NCI-H2029 treated with DMSO at 0.1 percent for 48 hours (cell line): ENCODE measurements around the gene RUNX2.

Experiments
- DNase-seq: peaks from one replicate; lab custom pipeline; 2025; lab: John Stamatoyannopoulos, UW

The RUNX2 gene

DNA sequence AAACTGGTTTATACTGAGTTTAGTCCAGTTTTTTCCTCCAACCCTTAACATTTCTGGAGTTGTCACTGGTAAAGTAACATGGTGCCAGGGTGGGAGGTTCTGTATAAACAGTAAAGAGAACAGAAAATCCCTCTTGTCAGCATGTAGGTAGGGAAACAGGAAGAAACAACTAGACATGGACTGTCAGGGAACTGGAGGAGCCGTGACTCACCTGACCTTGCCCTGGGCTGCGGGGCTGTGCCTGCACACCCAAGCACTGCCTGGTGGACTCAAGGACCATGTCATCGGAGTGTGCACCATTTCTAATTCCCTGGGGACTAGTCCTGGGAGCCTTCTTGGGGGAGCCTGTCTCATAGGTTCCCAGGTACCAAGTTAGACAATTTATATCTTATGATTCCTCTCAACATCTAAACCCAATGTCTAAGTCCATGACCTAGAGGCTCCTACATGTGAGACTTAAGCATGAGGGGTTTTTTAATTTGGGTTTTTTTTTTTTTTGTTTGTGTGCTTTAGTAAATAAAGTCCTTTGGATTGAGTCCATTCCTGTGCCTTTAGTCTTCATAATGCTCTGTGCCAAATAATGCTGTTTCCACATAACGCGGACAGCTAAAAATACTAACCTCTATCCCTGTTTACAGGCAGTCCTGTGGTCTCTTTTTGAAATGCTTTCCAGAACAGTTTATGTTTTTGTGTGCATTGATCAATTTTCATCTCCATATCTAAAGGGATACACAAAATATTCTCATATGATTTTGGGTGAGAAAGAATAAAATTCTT lies 186.5 kb downstream of the RUNX2 start:
- DNase-seq, result peak; percentile 59

DNA sequence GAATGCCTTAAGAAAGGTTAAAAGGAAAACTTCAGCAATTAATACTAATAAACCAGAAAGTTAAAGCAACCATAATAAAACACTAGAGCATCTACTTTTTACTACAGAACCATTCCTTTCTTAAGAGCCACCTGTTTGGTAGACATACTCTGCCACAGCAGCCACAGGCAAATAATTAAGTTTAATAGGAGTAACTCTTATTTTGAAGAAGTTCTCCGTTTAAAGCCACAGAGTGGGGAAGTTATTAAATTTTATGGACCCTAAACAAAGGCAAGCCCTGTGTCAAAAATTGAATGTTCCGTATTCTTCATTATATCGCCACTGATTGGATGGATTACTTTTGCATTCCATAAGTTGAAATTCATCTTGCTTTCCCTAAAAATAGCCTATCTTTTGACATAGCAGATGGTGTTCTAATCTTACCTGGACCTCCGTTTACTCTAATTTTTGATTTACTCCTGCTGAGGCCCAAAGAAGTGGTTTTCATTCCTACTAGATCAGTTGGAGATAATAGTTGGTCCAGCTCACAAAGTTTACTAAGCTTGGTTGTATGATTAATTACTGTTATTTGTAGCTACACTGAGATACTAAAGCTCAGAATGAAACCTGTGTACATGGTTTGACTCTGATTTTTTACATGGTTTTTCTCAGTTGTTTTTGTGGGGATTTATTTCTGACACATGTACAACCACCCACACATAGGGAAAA lies 190.0 kb downstream of the RUNX2 start:
- DNase-seq, result no peak

DNA sequence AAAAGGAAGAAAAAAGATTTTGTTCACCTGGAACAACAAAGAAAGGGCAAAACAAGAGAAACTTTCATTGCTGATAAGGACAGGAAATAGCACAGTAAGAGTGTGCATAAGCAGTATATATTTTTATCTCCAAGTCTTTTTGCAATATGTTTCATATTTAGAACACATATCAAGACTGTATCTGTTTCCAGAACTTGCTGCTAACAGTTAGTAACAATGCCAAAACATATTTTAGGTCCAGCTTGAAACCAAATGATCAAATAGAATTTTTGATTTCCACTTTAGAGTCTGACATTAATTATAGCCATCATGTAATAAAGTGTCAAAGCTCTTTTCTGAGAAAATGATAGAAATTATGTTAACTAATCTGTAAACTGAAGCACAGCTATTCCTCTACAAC lies 193.1 kb downstream of the RUNX2 start:
- no peak for DNase-seq

DNA sequence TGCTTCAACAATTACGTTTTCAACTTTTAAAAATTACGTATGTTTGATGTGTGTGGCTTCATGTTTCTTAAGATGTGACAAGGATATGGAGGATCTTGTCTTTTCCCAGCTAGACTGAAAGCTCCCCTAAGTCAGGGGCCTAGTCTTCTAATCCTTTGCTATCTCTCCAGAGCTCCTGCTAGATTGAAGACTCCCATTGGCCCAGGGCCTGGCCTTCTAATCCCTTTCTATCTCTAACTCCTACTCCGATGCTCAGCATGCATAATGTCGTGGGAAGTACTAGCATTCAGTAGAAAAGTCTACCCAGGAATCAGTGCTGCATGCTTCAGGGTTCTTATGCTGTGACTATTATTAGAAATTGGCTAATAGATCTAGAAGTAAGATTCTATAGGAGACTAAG lies 194.4 kb downstream of the RUNX2 start:
- DNase-seq, result no peak

DNA sequence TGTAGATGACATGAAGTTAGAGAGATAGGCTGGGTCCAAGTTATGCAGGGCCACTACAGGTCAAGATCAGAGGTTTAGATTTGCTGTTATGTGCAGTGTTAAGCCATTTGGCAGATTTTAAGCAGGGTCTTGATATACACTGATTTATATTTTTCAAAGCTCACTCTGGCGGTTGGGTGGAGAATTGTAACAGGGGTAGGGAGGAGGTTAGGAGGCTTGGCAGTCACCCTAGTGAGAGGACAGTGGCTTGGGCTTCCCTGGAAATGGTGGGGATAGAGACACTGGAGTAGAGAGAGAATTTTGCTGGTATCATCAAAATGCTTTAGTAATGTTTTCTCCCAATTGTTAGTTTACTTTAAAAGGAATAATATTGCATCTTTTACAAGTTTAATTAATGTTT lies 199.1 kb downstream of the RUNX2 start:
- DNase-seq, result no peak

DNA sequence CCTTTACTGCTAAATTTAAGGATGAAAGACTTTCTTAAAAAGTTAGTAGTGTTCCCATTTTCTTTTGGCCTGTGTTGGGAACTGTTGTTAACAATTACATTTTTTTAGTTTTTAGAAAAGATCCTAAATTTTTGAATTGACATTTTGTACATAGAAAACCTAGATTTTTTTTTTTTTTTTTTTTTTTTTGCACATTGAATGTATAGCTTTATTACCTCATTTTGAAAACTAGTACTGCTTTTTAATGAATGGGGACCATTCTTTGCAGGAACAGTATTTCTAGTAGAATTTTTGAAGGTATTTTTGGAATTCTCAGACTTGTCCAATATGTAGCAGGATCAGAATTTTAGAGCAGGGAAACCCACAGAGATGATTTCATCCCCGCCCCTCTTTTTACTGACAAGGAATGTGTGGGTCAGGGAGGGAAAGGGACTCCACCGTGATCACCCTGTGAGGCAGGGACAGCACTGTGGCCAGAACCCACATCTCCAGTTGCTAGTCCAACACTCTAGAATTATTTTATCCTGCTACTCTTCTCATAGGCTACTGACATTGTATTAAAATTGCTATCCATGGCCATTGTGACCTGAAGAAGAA lies 204.0 kb downstream of the RUNX2 start:
- DNase-seq, result no peak

DNA sequence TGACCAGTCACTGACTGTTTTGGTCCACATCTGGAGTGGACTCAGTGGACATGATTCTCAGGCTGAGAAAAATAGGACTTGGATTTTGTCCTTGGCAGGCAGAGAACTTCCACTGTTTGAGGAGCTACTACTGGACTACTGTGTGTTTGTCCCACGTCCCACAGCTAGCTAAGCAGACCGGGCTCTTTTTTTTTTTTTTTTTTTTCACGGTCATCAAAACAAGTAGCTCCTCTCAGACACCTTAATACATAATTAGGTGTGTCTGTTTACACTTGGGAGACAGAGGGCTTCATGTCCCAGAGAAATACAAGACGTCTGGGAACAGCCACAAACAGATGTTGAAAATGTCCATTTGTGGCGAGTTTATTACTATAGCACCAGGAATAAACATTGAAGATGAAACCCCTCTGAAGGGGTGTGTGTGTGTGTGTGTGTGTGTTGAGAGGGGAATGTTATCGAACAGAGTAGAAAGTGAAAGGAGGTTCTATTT lies 204.6 kb downstream of the RUNX2 start:
- DNase-seq, result peak; percentile 22

DNA sequence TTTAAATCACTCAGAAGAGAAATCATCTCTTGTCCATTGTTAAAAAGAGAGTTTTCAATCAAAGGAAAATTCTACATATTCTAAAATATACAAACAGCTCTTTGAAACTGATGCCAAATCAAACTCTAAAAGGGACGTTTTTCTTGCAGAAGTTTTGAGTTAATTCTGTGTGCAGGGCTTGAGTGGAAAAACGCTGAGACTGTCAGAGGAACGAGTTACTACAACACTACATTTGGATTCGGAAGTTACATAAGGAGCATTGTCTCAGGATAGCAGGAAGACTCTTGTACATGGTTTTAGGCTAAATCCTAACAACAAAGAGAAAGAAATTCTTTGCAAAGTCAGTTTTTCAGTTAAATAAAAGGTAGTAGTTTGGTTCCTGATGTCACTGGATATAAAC lies 205.3 kb downstream of the RUNX2 start:
- DNase-seq, result no peak

DNA sequence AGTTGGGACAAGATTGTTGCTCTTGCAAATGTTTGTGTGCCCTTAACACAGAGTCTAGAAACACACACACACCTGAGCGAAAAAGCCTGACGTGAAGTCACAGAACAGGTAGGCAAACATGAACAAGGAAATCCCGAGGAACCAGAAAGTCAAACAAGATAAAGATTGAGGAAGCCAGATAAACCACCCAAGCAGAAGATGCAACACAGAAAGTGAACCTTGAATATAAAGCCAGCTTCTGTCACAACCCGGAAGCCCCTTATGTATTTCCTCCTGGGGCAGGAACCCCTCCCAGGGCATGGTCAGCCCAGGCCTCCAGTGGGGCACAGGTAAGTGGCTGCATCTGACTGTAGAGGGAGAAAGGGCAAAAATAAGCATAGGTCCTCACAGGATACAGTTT lies 207.8 kb downstream of the RUNX2 start:
- DNase-seq, result no peak

DNA sequence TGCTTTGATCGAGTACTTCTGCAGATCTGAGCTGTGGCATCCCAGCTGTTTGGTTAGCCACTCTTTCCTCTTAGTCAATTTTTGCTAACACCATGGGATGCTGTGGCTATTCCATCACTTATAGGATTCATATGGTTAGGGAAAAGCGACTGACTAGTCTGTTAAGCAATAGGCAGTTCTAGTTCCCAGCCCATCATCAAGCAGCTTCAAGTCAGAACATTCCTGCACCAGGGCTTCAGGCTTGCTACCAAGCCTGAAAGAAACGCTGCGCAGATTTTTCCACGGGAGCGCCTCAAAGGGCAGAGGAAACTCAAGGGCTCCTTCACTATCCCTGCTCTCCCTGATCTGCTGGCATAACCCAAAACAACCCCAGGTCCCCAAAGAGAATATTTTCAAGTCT lies 209.4 kb downstream of the RUNX2 start:
- DNase-seq, result no peak

DNA sequence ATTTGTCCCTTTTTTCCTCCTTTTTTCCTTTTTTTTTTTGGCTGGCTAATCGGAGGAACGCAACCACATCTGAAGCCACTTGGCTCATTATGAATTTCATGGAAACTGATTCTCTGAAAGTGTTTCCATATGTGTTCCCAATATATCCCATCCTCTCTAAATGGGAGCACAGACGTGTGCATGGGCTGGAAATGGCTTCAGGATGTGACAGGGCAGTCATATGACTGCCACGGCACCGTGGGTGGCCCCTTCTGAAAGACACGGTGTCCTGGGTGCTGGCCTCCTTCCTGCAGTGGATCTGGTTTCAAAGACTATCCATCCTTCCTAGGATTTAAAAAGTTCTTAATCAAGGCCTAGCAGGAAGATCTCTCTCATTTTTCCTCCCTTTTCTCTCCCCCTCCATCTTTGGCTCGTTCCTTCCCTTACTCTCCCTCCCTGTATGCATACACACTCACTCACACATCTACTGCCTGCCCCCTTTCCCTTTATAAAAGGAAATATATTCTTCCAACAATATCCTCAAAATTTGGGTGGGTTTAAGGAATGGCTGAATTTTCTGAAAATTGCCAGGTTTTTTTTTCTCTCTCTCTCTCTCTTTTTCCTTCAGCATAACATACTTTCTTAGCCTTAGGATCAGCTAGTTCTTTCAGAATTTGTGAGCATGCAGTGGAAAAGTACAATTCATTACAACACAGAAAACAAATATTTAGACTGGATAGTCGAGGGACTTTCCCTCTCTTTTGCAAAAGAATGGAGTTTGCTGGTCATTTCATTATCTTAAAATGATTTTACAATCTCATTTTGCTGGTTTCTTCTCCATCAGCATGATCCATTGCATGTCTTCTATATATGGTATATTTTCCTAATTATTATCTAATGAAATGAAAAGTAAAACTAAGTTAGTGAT lies 210.8 kb downstream of the RUNX2 start:
- DNase-seq, result no peak

DNA sequence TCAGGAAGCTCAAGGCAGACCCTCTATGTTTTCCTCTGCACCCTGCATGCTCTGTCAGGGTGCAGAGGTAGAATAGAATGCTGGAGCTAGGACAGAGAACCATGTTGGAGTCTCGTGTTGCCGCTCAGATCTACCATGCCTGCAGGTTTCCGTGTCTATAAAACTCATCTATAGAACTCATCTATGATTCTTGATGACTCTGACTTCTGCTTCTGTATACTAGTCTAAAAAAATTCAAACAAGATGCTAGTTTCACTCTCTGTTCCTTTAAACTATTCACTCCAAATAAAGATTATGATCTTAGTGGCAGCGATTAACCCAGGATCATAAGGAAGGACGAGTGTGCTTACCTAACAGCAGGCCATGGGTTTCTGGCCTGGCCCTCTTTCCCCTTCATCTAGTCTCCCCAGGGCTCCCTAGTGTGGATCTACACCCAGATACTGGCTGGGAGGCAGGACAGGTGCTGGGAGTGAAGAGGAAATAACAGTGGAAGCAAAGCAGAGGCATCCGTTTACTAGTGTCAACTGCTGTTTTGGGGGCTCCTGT lies 212.3 kb downstream of the RUNX2 start:
- DNase-seq, result no peak

DNA sequence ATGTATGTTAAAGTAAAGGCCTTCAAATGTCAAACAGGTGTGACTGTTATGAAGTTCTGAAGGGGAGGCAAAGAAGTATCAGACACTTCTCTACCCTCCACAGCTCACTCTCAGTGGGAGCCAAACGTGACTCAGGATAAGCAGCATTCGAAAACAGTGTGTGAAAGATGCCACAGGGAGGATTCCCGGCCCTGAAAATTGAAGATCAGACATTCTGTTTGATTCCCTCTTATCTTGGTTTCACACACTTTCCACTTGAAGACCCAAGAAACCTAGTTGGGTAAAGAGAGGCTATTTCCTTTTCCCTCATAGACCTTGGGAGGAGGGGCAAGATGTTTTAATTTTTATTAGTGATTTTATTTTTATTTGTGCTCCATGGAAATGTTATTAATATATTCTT lies 213.8 kb downstream of the RUNX2 start:
- no peak for DNase-seq

DNA sequence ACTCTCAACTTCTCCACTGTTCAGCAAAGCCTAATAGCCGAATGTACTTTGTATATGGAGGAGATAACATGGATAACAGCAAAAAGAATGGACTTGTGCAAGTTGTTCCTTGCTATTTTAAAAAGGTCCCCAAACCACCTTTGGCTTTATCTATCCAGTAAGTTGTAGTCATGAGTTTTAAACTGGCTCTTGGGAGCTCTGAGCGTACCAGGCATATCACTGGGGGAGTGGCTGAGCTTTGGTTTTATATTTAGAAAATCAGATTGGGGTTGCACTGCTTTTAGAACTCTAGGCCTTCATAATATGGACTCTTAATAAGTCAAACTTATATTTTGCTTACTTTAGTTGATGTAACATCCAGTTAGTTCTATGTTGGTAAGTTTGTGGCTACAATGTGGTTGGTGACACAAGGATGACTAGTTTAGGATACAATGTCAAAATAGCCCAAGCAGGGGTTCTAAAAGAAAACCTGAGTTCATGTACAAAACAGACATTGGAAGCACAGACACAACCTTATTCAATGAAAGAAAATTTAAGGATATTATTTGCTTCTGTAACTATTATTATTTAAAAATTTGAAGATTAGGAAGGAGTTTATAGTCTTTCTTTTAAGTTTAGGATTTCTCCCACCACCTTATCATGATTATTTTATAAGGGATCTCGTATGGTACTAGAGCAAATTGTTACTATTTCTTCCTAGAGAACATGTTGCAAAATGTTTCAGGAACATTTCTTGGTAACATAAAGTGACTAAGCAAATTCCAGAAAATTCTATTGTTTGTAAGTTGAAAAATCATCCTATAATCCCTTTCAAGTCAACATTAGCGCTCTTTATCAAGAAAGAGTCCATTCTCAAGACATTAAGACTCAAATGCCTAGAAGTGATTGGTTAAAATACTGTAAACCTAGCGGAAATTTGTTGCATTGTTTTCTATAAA lies 215.4 kb downstream of the RUNX2 start:
- DNase-seq, result no peak

DNA sequence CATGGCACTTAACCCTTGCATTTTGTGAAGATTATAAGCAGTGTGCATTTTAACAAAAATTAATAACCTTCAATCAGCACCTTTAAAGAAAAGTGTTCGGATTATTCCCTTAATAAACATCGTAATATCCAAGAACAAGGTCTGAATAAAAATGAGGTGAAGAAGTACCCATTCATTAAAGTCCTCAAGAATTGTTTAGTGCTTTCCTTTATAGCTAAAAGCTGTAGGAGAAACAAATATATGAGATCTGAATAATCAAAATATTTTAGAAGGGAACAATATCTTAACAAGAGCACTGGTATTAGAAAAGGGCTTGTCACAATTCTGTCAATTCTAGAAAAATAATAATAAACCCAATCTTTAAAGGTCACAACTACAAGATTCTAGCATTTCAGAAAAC lies 217.3 kb downstream of the RUNX2 start:
- DNase-seq, result no peak

DNA sequence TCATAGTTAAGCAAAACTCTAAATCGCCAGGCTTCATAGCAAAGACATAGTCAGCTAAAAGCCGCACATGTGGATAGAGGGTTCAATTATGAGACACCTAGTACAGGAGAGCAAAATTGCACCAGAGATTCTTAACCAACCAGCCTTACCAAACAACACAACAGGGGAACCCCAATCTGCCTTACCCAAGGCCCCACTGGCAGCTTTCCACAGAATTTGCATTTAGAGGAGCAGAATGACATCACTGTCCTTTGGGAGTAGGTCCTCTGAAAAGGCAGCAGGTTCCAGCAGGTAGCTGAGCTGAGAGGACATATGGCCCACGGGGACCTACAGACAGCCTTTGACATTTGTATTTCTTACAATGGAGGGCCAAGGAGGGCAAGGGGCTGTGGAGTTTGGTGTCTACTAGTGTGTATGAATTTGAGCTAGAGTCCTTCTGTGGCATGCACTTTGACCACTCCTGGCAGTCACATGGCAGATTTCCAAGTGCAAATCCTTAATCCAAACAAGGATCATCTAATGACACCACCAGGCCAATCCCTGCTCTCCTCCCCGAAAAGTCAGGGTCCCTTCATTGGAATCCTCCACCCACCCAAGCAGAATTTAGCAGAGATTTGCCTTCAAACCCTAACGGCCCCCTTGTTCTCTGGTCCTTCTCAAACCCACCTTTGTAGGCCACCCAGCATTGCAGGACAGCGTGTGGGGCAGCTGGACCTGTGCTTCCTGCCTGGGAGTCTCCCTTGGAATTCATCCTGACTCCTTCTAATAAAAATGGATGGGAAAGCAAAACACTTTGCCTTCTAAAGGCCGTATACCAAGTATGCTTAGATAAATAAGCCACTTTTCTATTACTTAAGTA lies 220.8 kb downstream of the RUNX2 start:
- peak; percentile 3 for DNase-seq

DNA sequence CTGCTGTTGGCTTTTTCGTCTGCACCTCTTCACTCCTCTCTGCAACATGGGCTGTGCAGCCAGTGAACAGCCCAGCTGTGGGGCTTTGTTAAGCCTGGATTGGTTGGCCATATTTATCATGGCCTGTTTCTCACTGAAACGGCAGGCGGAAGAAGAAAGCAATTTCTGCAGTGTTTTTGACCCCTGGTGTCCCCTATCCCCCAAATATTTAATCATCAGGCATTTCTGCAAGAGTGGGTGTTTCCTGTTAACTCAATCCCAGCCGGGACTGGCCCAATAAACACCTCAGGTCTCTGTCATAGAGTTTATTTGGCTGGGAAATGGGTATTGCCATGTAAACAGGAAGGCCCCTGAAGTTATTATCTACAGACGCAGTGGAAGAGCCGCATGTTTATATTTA lies 224.4 kb downstream of the RUNX2 start:
- no peak for DNase-seq

DNA sequence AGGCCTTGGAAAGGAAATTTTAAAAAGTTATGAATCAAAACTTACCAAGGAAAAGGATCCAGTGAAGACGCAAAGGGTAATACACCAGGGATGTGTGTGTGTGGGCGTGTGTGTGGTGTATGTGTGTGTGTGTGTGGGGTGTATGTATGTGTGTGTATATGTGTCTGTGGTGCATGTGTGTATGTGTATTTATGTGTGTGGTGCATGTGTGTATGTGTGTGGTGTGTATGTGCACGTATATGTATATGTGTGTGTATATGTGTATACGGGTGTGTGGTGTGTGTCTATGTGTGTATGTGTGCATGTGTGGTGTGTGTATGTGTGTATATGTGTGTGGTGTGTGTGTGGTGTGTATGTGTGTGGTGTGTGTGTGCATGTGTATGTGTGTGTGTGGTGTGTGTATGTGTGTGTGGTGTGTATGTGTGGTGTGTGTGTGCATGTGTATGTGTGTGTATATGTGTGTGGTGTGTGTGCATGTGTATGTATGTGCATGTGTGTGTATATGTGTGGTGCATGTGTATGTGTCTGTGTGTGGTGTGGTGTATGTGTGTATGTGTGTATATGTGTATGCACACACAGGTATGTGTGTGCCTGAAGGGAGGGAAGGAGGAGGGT lies 225.7 kb downstream of the RUNX2 start:
- no peak for DNase-seq

DNA sequence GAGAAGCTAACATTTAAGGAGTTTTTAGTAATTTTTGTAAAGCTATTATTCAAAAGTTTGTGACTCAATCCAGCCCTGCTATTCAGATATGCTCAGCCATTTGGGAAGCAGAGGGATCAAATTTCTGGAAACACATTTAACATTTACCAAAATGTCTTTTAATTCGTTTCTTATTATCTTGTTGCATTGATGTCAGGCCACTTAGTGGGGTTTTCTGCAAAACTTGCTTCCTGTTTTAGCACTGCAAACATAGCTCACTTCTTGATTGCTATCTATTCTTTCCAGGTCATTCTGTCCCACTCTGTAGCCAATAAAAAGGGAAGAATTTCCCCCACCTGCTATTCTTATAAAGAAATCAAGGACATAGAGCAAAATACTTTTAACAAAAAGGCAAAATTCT lies 226.5 kb downstream of the RUNX2 start:
- no peak for DNase-seq
